GM15510 (cell line): ENCODE data around the gene COL6A5.

Experiments
- POLR2A ChIP-seq: IDR thresholded peaks from 3 replicates; pipeline ENCODE4 v1.6.1; 2011; ENCODE audit warnings: borderline replicate concordance; ENCODE audit not compliant: insufficient read length; ENCODE audit errors: extremely low read depth

COL6A5 gene

GRCh38 chr3:130380398-130380797 lies 34.9 kb downstream of the COL6A5 start:
- no peak for TF ChIP-seq POLR2A

GRCh38 chr3:130383424-130383823 lies 38.0 kb downstream of the COL6A5 start:
- TF ChIP-seq POLR2A, result no peak

GRCh38 chr3:130384476-130385025 lies 39.1 kb downstream of the COL6A5 start:
- no peak for TF ChIP-seq POLR2A

- no peak for TF ChIP-seq POLR2A
These were observed 41.3 kb downstream of the COL6A5 start for GRCh38 chr3:130386604-130387263.

GRCh38 chr3:130389743-130390478 lies 44.4 kb downstream of the COL6A5 start:
- no peak for TF ChIP-seq POLR2A

GRCh38 chr3:130392266-130392665 lies 46.8 kb downstream of the COL6A5 start:
- no peak for TF ChIP-seq POLR2A

GRCh38 chr3:130393594-130393993 lies 48.1 kb downstream of the COL6A5 start:
- TF ChIP-seq POLR2A, result no peak

- TF ChIP-seq POLR2A, result no peak
These were observed 49.9 kb downstream of the COL6A5 start for GRCh38 chr3:130395331-130395730.

- TF ChIP-seq POLR2A, result no peak
These were observed 50.4 kb downstream of the COL6A5 start for GRCh38 chr3:130395916-130396315.

GRCh38 chr3:130404401-130404800 lies 58.9 kb downstream of the COL6A5 start:
- no peak for TF ChIP-seq POLR2A

- TF ChIP-seq POLR2A, result no peak
These were observed 60.5 kb downstream of the COL6A5 start for GRCh38 chr3:130405956-130406355.

- TF ChIP-seq POLR2A, result no peak
These were observed 65.8 kb downstream of the COL6A5 start for GRCh38 chr3:130411320-130411719.

- TF ChIP-seq POLR2A, result no peak
These were observed 67.6 kb downstream of the COL6A5 start for GRCh38 chr3:130412991-130413560.

- TF ChIP-seq POLR2A, result no peak
These were observed 69.0 kb downstream of the COL6A5 start for GRCh38 chr3:130414457-130414856.

- TF ChIP-seq POLR2A, result no peak
These were observed 75.0 kb downstream of the COL6A5 start for GRCh38 chr3:130420466-130420865.
